NCI-H2171 (cell line): ENCODE data around the gene ACTBL2.
"Not testable (repeated sequence)": the region's sequence is repeated elsewhere in the genome, so short reads cannot be mapped to it uniquely, and the experiment has no call there.

ENCODE experiments used
- DNase-seq: peaks from one replicate; lab custom pipeline; 2025; lab: John Stamatoyannopoulos, UW

The ACTBL2 gene

GRCh38 chr5:57482671-57483106 lies at the start of gene ACTBL2:
ACTBL2 (minus strand) TSS chr5:57482811; CDS start chr5:57482707, 104 bp downstream.
- DNase-seq: no peak

- DNase-seq: no peak
These were observed 48.7 kb upstream of the ACTBL2 start for GRCh38 chr5:57531333-57531732.

GRCh38 chr5:57529864-57530263 lies 47.3 kb upstream of the ACTBL2 start:
- no peak for DNase-seq

- DNase-seq: no peak
These were observed 45.3 kb upstream of the ACTBL2 start for GRCh38 chr5:57527870-57528269.

- peak; percentile 1 for DNase-seq
These were observed 41.9 kb upstream of the ACTBL2 start for GRCh38 chr5:57524348-57525060.

GRCh38 chr5:57522477-57522876 lies 39.9 kb upstream of the ACTBL2 start:
- not testable (repeated sequence) for DNase-seq

GRCh38 chr5:57518415-57518814 lies 35.8 kb upstream of the ACTBL2 start:
- DNase-seq: not testable (repeated sequence)

GRCh38 chr5:57517250-57517649 lies 34.6 kb upstream of the ACTBL2 start:
- no peak for DNase-seq

- no peak for DNase-seq
These were observed 31.2 kb upstream of the ACTBL2 start for GRCh38 chr5:57513785-57514184.

- DNase-seq: no peak
These were observed 28.7 kb upstream of the ACTBL2 start for GRCh38 chr5:57511321-57511720.

GRCh38 chr5:57509501-57510260 lies 27.1 kb upstream of the ACTBL2 start:
- DNase-seq: no peak

GRCh38 chr5:57508211-57508610 lies 25.6 kb upstream of the ACTBL2 start:
- no peak for DNase-seq

- no peak for DNase-seq
These were observed 22.9 kb upstream of the ACTBL2 start for GRCh38 chr5:57505272-57506200.

- DNase-seq: no peak
These were observed 21.7 kb upstream of the ACTBL2 start for GRCh38 chr5:57504357-57504756.

- no peak for DNase-seq
These were observed 20.8 kb upstream of the ACTBL2 start for GRCh38 chr5:57503433-57503832.

GRCh38 chr5:57501414-57502201 lies 19.0 kb upstream of the ACTBL2 start:
- peak; percentile 17 for DNase-seq

GRCh38 chr5:57499262-57500050 lies 16.8 kb upstream of the ACTBL2 start:
- no peak for DNase-seq

GRCh38 chr5:57497733-57498132 lies 15.1 kb upstream of the ACTBL2 start:
- DNase-seq: no peak

GRCh38 chr5:57495285-57496086 lies 12.9 kb upstream of the ACTBL2 start:
- DNase-seq: no peak
